ENCODE data around the gene GLIPR1L2.
"Not testable (repeated sequence)": the region's sequence is repeated elsewhere in the genome, so short reads cannot be mapped to it uniquely, and the experiment has no call there.

The GLIPR1L2 gene

GRCh38 chr12:75432924-75433323 lies 42.0 kb downstream of the GLIPR1L2 start:
- no peak for DNase-seq (ENCODE audit: low read depth in 1 of 2, low spot score in 1 of 2)

GRCh38 chr12:75437564-75437963 lies 46.7 kb downstream of the GLIPR1L2 start:
- DNase-seq (ENCODE audit: low read depth in 1 of 2, low spot score in 1 of 2), result no peak

DNA sequence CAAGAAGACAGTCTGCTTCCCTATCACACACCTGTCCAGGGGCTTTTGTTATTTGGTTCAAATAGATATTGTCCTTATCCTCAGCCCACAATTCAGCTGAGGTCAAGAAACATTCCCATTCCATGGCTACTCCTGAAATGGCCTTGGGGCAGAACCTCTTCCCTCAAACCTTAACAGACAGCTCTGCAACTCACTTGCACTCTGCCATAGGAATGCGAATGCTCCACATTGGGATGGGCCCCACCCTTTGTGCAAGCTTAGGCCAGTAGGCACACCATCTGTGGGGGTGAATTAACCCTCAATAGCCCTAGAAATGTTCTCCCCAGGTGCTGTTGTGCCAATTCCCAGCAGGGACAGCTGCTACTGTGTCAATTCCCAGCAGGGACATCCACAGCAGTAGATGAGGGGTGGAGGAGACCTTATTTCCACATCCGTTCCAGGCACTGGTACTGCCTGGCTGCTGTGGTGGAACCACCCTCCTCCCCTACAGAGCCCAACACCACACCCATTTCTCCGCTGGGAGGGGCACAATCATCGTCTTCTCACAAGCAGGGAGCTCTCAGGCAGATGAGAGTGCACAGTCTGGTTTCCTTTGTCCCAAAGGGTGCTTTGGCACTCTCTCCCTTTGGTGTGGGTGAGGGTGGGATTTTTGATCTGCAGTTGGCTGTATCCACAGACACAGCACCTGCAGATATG lies 47.3 kb downstream of the GLIPR1L2 start:
- DNase-seq (ENCODE audit: low read depth in 1 of 2, low spot score in 1 of 2), result no peak

- no peak for DNase-seq (ENCODE audit: low read depth in 1 of 2, low spot score in 1 of 2)
Observed at GRCh38 chr12:75439048-75439447, 48.2 kb downstream of the GLIPR1L2 start.

DNA sequence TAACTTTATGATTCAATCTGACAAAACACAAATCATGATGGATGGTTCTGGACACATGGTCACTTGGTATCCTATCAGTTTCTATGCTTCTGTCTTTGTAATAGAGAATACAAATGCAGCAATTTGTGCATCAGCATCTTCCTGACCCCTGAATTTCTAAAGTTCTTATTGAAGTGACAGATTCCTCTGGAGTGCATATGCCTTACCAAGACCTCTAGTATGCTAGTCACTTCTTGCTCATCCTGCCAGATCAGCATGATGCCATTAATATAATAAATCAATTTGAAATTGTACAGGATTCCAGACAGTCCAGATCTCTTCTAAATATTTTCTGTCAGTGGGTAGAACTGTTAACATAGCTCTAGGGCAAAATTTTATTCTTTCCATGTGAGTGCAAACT lies 49.0 kb downstream of the GLIPR1L2 start:
- DNase-seq (ENCODE audit: low read depth in 1 of 2, low spot score in 1 of 2), result no peak

- not testable (repeated sequence) for DNase-seq (ENCODE audit: low read depth in 1 of 2, low spot score in 1 of 2)
Observed at GRCh38 chr12:75441687-75442449, 51.0 kb downstream of the GLIPR1L2 start.

GRCh38 chr12:75442454-75442853 lies 51.6 kb downstream of the GLIPR1L2 start:
- not testable (repeated sequence) for DNase-seq (ENCODE audit: low read depth in 1 of 2, low spot score in 1 of 2)

DNA sequence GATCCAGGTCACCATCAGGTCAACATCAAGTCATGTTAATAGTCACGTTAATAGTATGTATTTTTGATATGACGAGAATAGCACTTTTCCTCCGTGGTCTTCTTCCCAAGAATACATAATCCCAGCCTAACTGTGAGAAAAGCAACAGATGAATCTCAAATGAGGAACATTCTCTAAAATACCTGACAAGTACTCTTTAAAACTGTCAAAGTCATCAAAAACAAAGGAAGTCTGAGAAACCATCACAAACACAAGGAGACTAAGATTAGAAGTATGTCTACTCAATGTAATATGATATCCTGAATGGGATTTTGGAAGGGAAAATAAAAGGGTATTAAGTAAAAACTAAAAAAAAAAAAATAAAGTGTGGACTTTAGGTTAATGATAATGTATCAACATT lies 52.8 kb downstream of the GLIPR1L2 start:
- no peak for DNase-seq (ENCODE audit: low read depth in 1 of 2, low spot score in 1 of 2)

GRCh38 chr12:75444429-75445136 lies 53.7 kb downstream of the GLIPR1L2 start:
- DNase-seq (ENCODE audit: low read depth in 1 of 2, low spot score in 1 of 2), result no peak

DNA sequence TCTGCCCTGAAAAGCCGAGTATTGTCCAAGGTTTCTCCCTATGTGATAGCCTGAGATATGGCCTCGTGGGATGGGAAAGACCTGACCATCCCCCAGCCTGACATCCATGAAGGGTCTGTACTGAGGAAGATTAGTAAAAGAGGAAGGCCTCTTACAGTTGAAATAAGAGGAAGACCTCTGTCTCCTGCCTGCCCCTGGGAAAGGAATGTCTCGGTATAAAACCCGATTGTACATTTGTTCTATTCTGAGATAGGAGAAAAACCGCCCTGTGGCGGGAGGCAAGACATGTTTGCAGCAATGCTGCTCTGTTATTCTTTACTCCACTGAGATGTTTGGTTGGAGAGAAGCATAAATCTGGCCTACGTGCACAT lies 54.2 kb downstream of the GLIPR1L2 start:
- DNase-seq (ENCODE audit: low read depth in 1 of 2, low spot score in 1 of 2), result not testable (repeated sequence)

GRCh38 chr12:75446857-75447256 lies 56.0 kb downstream of the GLIPR1L2 start:
- DNase-seq (ENCODE audit: low read depth in 1 of 2, low spot score in 1 of 2), result no peak

- DNase-seq (ENCODE audit: low read depth in 1 of 2, low spot score in 1 of 2), result no peak
Observed at GRCh38 chr12:75447691-75448393, 57.0 kb downstream of the GLIPR1L2 start.

GRCh38 chr12:75452675-75453330 lies 61.9 kb downstream of the GLIPR1L2 start:
- no peak for DNase-seq (ENCODE audit: low read depth in 1 of 2, low spot score in 1 of 2)

- no peak for DNase-seq (ENCODE audit: low read depth in 1 of 2, low spot score in 1 of 2)
Observed at GRCh38 chr12:75455839-75456238, 65.0 kb downstream of the GLIPR1L2 start.

- DNase-seq (ENCODE audit: low read depth in 1 of 2, low spot score in 1 of 2), result no peak
Observed at GRCh38 chr12:75457191-75457590, 66.3 kb downstream of the GLIPR1L2 start.

GRCh38 chr12:75457866-75458265 lies 67.0 kb downstream of the GLIPR1L2 start:
- DNase-seq (ENCODE audit: low read depth in 1 of 2, low spot score in 1 of 2), result not testable (repeated sequence)

- no peak for DNase-seq (ENCODE audit: low read depth in 1 of 2, low spot score in 1 of 2)
Observed at GRCh38 chr12:75459755-75460154, 68.9 kb downstream of the GLIPR1L2 start.

- DNase-seq (ENCODE audit: low read depth in 1 of 2, low spot score in 1 of 2), result no peak
Observed at GRCh38 chr12:75460204-75460603, 69.3 kb downstream of the GLIPR1L2 start.

DNA sequence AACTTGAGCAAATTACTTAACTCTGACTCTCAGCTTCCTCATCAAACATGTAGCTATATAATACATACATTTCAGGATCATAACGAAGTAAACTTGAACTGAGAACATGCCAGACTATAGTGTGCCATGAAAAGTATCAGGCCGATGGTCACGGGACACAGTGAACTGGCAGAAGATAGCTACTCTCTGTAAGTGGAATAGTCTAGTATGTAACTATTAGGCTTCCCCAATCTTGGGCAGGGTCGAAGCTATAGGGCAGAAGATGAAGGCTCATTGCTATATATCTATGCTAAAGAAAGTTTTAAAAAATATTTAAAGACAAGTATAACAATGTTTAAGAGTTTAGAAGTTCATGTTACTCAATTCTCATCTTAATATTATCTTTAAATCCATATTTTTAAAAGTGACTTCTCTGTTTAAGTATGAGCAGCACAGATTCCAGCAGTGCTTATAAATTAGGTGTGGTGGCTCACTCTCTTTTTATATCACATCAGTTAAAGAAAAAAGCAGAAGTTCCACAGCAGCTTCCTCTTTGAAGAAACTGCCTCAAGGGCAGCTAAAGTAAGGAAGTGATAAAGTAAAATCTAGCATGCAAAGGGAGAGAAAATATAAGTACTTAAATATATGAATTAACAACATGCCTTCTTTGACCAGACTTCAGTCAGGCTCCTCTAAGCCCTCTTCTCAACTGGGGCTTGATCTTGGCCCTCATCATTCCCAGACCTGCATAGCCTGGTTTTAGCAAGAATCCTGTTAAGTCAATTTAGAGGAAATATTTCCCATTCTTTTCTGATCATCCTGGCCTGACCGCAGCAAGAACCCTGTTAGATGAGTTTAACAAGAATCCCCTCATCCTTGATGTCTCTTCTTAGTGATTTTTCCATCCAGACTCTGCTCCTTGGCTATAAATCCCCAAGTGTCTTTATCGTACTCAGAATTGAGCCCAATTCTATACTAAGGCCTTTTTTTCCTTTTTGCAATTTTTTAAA lies 81.3 kb downstream of the GLIPR1L2 start:
- no peak for DNase-seq (ENCODE audit: low read depth in 1 of 2, low spot score in 1 of 2)

DNA sequence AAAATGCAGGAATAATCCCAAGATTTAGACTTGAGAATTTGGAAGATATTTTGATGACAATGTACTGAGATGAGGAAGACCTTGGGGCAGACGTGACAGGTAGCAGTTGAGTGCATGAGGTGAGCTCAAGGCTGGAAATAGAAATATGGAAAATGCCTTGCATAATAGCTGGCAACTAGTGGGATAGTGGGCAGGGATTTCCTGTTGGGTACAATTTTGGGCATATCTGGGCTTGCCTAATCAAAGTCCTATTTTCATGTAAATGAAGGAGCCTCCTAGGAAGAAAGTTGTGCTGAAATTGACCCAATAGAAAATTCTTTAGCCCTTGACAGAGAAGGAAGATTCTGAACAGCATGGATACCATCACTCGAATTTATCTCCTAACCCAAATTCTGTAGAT lies 83.2 kb downstream of the GLIPR1L2 start:
- no peak for DNase-seq (ENCODE audit: low read depth in 1 of 2, low spot score in 1 of 2)

Data from activated CD4-positive, alpha-beta T cell treated with anti-CD3 and anti-CD28 coated beads, Interleukin-2, amount 50 U/mL, for 24 hours (primary cell).